Lower leg skin (tissue), 4 donors: Measurements from ENCODE around the gene SLC44A5. TPM values are rescaled to one million over a fixed set of nuclear protein-coding genes. Genes with fewer than 3 reads are reported as not detected.

ENCODE experiments used
- DNase-seq, 2 donors: peaks; one replicate each; pipeline ENCODE4 v3.0.0-alpha.2; 2019; ENCODE audit warnings: low spot score in 2 of 2
- H3K4me3 ChIP-seq: fragments of 200-600 bp; sonication (generic); 2 replicates; pipeline ENCODE4 v1.5.1; 2017; ENCODE audit warnings: mild to moderate bottlenecking, low read depth; ENCODE audit not compliant: poor library complexity, severe bottlenecking
- POLR2A ChIP-seq, 2 donors: fragments of 450-650 bp; IDR thresholded peaks; one replicate each; pipeline ENCODE4 v1.6.1; 2016 to 2017; ENCODE audit warnings: antibody characterized with exemption in 2 of 2, mild to moderate bottlenecking in 1 of 2, moderate library complexity in 1 of 2
- WGBS, 2 donors: methylation state at CpG; one replicate each; pipeline ENCODE4 v1.1.5; 2018; 5-methylcytosine and 5-hydroxymethylcytosine counted together
- intact Hi-C: fragments of 100-400 bp; cut with DNase I; formaldehyde crosslinking; loops from one replicate; pipeline ENCODE4 v1.15.0; 2023; ENCODE audit warnings: low total_unique reads
- total RNA-seq, 4 donors: library from RNA; depleted of rRNA; stranded (reverse); fragments of >200 nt; gene quantifications; one replicate each; pipeline ENCODE4 v1.1.0, GENCODE V29; 2016
- TF ChIP-seq, protein P1 (sequence below), 3 donors: fragments of 450-650 bp; IDR thresholded peaks; one replicate each; pipeline ENCODE4 v1.5.1; 2016; ENCODE audit warnings: antibody characterized with exemption in 3 of 3, mild to moderate bottlenecking in 3 of 3, moderate library complexity in 2 of 3

The SLC44A5 gene
- total RNA-seq, 4 donors from 2014 or later = 0.39 to 25.4 (median 7.7) TPM

DNA sequence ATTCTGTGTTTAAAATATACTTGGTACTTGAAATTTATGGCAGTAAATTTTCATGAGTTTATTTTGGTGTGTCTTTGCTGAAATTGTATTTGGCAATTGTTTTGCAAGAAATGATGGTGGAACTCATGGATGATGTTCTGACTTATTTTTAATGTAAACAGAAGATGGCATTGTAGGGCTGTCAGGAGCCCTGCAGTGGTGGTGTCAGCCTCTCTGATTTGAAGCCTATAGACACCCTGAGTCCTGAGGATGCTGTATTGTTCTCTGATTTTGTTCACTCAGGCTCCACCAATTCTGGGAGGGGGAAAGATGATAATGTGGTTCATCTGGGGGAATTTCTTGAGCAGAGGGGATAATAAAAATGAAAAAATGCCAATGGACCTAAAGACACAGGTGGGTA, 396.9 kb downstream of the SLC44A5 start:
- TF ChIP-seq POLR2A (IDR thresholded peaks at IDR 0.05) = no peak
- TF ChIP-seq, protein P1, sequence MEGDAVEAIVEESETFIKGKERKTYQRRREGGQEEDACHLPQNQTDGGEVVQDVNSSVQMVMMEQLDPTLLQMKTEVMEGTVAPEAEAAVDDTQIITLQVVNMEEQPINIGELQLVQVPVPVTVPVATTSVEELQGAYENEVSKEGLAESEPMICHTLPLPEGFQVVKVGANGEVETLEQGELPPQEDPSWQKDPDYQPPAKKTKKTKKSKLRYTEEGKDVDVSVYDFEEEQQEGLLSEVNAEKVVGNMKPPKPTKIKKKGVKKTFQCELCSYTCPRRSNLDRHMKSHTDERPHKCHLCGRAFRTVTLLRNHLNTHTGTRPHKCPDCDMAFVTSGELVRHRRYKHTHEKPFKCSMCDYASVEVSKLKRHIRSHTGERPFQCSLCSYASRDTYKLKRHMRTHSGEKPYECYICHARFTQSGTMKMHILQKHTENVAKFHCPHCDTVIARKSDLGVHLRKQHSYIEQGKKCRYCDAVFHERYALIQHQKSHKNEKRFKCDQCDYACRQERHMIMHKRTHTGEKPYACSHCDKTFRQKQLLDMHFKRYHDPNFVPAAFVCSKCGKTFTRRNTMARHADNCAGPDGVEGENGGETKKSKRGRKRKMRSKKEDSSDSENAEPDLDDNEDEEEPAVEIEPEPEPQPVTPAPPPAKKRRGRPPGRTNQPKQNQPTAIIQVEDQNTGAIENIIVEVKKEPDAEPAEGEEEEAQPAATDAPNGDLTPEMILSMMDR (IDR thresholded peaks at IDR 0.05) = no peak
- H3K4me3 ChIP-seq = no peak overlapping the region
- no peak for DNase-seq
- intact Hi-C loops = no loop called here

- no peak for DNase-seq
- H3K4me3 ChIP-seq = no peak overlapping the region
- no peak for TF ChIP-seq POLR2A (IDR thresholded peaks at IDR 0.05)
- TF ChIP-seq, protein P1 (IDR thresholded peaks at IDR 0.05) = no peak
- 70 to 71% methylated on average over 1 of the region's 1 CpG for WGBS, 2 donors
- intact Hi-C loops = no loop called here
These were observed 399.3 kb downstream of the SLC44A5 start for GRCh38 chr1:75211648-75212047.

- DNase-seq = no peak
- no peak for TF ChIP-seq POLR2A (IDR thresholded peaks at IDR 0.05)
- TF ChIP-seq, protein P1 (IDR thresholded peaks at IDR 0.05) = no peak
- intact Hi-C loops = no loop called here
These were observed 402.1 kb downstream of the SLC44A5 start for GRCh38 chr1:75208862-75209261.

GRCh38 chr1:75203415-75204277, 407.3 kb downstream of the SLC44A5 start:
- TF ChIP-seq POLR2A (IDR thresholded peaks at IDR 0.05) = no peak
- TF ChIP-seq, protein P1 (IDR thresholded peaks at IDR 0.05) = no peak
- DNase-seq = no peak
- intact Hi-C loops = no loop called here
- no peak overlapping the region for H3K4me3 ChIP-seq
- WGBS, 2 donors = 24 to 25% methylated on average over 8 of the region's 8 CpGs

More at GRCh38 chr1:75208862-75209261, 402.1 kb downstream of the SLC44A5 start:
- H3K4me3 ChIP-seq = no peak overlapping the region

- H3K4me3 ChIP-seq = no peak overlapping the region
- intact Hi-C loops = no loop called here
- DNase-seq = no peak
- TF ChIP-seq, protein P1 (IDR thresholded peaks at IDR 0.05) = no peak
- TF ChIP-seq POLR2A (IDR thresholded peaks at IDR 0.05) = no peak
- WGBS, 2 donors = 89 to 91% methylated on average over 4 of the region's 4 CpGs
These were observed 408.2 kb downstream of the SLC44A5 start for GRCh38 chr1:75202751-75203150.
